Brain microvascular endothelial cell (primary cell): ENCODE results near the gene CDH6.

Experiments
- DNase-seq: peaks from one replicate; pipeline ENCODE4 v3.0.0-alpha.2; 2020
- H3K27ac ChIP-seq: fragments of 250-450 bp; sonication (Bioruptor Pico); 2 replicates; pipeline ENCODE4 v1.5.1; 2020; ENCODE audit warnings: mild to moderate bottlenecking, moderate library complexity
- H3K27me3 ChIP-seq: fragments of 250-450 bp; sonication (Bioruptor Pico); replicated peaks from 2 replicates; pipeline ENCODE4 v1.5.1; 2020; ENCODE audit warnings: mild to moderate bottlenecking
- H3K36me3 ChIP-seq: fragments of 250-450 bp; sonication (Bioruptor Pico); replicated peaks from 2 replicates; pipeline ENCODE4 v1.5.1; 2020; ENCODE audit warnings: mild to moderate bottlenecking
- H3K4me3 ChIP-seq: 2 replicates; pipeline ENCODE4 v1.5.1; 2011; ENCODE audit warnings: low read depth, mild to moderate bottlenecking, control low read depth, low read length, moderate library complexity
- CTCF ChIP-seq: IDR thresholded peaks from 2 replicates; pipeline ENCODE4 v1.5.1; 2011; ENCODE audit warnings: low read depth, mild to moderate bottlenecking, moderate library complexity, low read length, control low read depth, inconsistent platforms; ENCODE audit errors: missing control alignments
- in situ Hi-C: cut with HindIII; loops from 2 replicates; pipeline ENCODE4 v1.10.0; 2017; ENCODE audit warnings: low sequenced_read_pairs, low pct_ligation_motif_present

CDH6 gene

GRCh38 chr5:31377274-31377946, 183.9 kb downstream of the CDH6 start:
- Histone ChIP-seq H3K4me3 (no peak overlapping the region), H3K27me3 (no peaks in the 10 kb centered on the region), H3K27ac (no peak overlapping the region), H3K36me3 (no peaks in the 10 kb centered on the region)
- no peak for TF ChIP-seq CTCF
- in situ Hi-C loops = no loop called here
- DNase-seq = no peak

- H3K36me3 ChIP-seq = no peaks in the 10 kb centered on the region
- no peak for TF ChIP-seq CTCF
- in situ Hi-C loops = no loop called here
- DNase-seq = no peak
- no peak overlapping the region for H3K27ac ChIP-seq
- no peak overlapping the region for H3K4me3 ChIP-seq
- H3K27me3 ChIP-seq = no peaks in the 10 kb centered on the region
Measured at GRCh38 chr5:31378136-31378535, 184.7 kb downstream of the CDH6 start.
